ENCODE results near the gene GALNT14. TPM values are rescaled to one million over a fixed set of nuclear protein-coding genes. Genes with fewer than 3 reads are reported as not detected.
A peak's percentile ranks its signal among the peaks of the same experiment; 100 is the strongest.

The GALNT14 gene
- total and polyA plus RNA-seq, 9 donors: 0.28 to 9.8 (median 1.6) TPM; not detected in 3

GRCh38 chr2:31171142-31171541 is 32.9 kb upstream of the GALNT14 start:
- 77 to 87% (median 86%) methylated on average over 4 of the region's 4 CpGs for WGBS, 3 donors
- intact Hi-C loops (cut with DNase I): loop anchor here in 3 of 4 donors (1.0 to 10.0 kb wide), 3 partner anchors 446 to 456 kb away; no protein-coding TSS in a partner anchor

GRCh38 chr2:31170071-31170698 is 31.9 kb upstream of the GALNT14 start:
- no peak for TF ChIP-seq EP300 (IDR thresholded peaks at IDR 0.05)
- TF ChIP-seq, protein P1, sequence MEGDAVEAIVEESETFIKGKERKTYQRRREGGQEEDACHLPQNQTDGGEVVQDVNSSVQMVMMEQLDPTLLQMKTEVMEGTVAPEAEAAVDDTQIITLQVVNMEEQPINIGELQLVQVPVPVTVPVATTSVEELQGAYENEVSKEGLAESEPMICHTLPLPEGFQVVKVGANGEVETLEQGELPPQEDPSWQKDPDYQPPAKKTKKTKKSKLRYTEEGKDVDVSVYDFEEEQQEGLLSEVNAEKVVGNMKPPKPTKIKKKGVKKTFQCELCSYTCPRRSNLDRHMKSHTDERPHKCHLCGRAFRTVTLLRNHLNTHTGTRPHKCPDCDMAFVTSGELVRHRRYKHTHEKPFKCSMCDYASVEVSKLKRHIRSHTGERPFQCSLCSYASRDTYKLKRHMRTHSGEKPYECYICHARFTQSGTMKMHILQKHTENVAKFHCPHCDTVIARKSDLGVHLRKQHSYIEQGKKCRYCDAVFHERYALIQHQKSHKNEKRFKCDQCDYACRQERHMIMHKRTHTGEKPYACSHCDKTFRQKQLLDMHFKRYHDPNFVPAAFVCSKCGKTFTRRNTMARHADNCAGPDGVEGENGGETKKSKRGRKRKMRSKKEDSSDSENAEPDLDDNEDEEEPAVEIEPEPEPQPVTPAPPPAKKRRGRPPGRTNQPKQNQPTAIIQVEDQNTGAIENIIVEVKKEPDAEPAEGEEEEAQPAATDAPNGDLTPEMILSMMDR (IDR thresholded peaks at IDR 0.05): peak in 2 of 3 donors; percentile 14 to 53
- Histone ChIP-seq H3K36me3 (no peaks in the 10 kb centered on the region), H3K9me3 (no peaks in the 10 kb centered on the region), H3K4me1 (ENCODE audit: insufficient read depth) (no peaks in the 10 kb centered on the region), H3K27me3 (no peaks in the 10 kb centered on the region), H3K27ac (no peak overlapping the region), H3K4me3 (no peak overlapping the region)
- peak in 3 of 5 donors; percentile 22 to 47 (median 28) for DNase-seq
- intact Hi-C loops (cut with DNase I): loop anchor here in 2 of 4 donors (10.0 kb wide), 2 partner anchors 445 to 455 kb away; no protein-coding TSS in a partner anchor
- 0 to 1% (median 0%) methylated on average over 4 of the region's 4 CpGs for WGBS, 3 donors

More at GRCh38 chr2:31171142-31171541, 32.9 kb upstream of the GALNT14 start:
- Histone ChIP-seq H3K4me1 (ENCODE audit: insufficient read depth) (no peaks in the 10 kb centered on the region), H3K27me3 (no peaks in the 10 kb centered on the region), H3K27ac (no peak overlapping the region), H3K9me3 (no peaks in the 10 kb centered on the region), H3K36me3 (no peaks in the 10 kb centered on the region), H3K4me3 (no peak overlapping the region)
- no peak for DNase-seq
- TF ChIP-seq, protein P1 (IDR thresholded peaks at IDR 0.05): no peak
- TF ChIP-seq EP300 (IDR thresholded peaks at IDR 0.05): no peak
- no peak for TF ChIP-seq POLR2A (IDR thresholded peaks at IDR 0.05)

- no peaks in the 10 kb centered on the region for H3K9me3 ChIP-seq
- WGBS, 3 donors: 83 to 90% (median 87%) methylated on average over 6 of the region's 6 CpGs
- intact Hi-C loops (cut with DNase I): loop anchor here in 1 of 4 donors (10.0 kb wide), 1 partner anchor 433 kb away; no protein-coding TSS in a partner anchor
- no peaks in the 10 kb centered on the region for H3K27me3 ChIP-seq
- TF ChIP-seq, protein P1 (IDR thresholded peaks at IDR 0.05): no peak
- TF ChIP-seq EP300 (IDR thresholded peaks at IDR 0.05): no peak
- TF ChIP-seq POLR2A (IDR thresholded peaks at IDR 0.05): no peak
- H3K36me3 ChIP-seq: no peaks in the 10 kb centered on the region
- no peaks in the 10 kb centered on the region for H3K4me1 ChIP-seq (ENCODE audit: insufficient read depth)
- no peak overlapping the region for H3K27ac ChIP-seq
- H3K4me3 ChIP-seq: no peak overlapping the region
- no peak for DNase-seq
Observed at GRCh38 chr2:31168291-31168690, 30.1 kb upstream of the GALNT14 start.

- DNase-seq: no peak
- no peaks in the 10 kb centered on the region for H3K27me3 ChIP-seq
- H3K27ac ChIP-seq: no peak overlapping the region
- intact Hi-C loops (cut with DNase I): loop anchor here in 1 of 4 donors (10.0 kb wide), 1 partner anchor 432 kb away; no protein-coding TSS in a partner anchor
- H3K4me3 ChIP-seq: no peak overlapping the region
- WGBS, 3 donors: 71 to 100% (median 73%) methylated on average over 1 of the region's 1 CpG
- TF ChIP-seq POLR2A (IDR thresholded peaks at IDR 0.05) (no peak), EP300 (IDR thresholded peaks at IDR 0.05) (no peak)
- H3K36me3 ChIP-seq: no peaks in the 10 kb centered on the region
- no peaks in the 10 kb centered on the region for H3K4me1 ChIP-seq (ENCODE audit: insufficient read depth)
- H3K9me3 ChIP-seq: no peaks in the 10 kb centered on the region
Observed at GRCh38 chr2:31166925-31167324, 28.7 kb upstream of the GALNT14 start.

GRCh38 chr2:31163011-31163539 is 24.8 kb upstream of the GALNT14 start:
- H3K9me3 ChIP-seq: no peaks in the 10 kb centered on the region
- TF ChIP-seq POLR2A (IDR thresholded peaks at IDR 0.05) (no peak), EP300 (IDR thresholded peaks at IDR 0.05) (no peak)
- TF ChIP-seq, protein P1 (IDR thresholded peaks at IDR 0.05): no peak
- H3K4me1 ChIP-seq (ENCODE audit: insufficient read depth): no peaks in the 10 kb centered on the region
- H3K27me3 ChIP-seq: no peaks in the 10 kb centered on the region
- no peaks in the 10 kb centered on the region for H3K36me3 ChIP-seq
- intact Hi-C loops (cut with DNase I): loop anchor here in 1 of 4 donors (10.0 kb wide), 1 partner anchor 428 kb away; no protein-coding TSS in a partner anchor
- H3K27ac ChIP-seq: no peak overlapping the region
- H3K4me3 ChIP-seq: no peak overlapping the region
- DNase-seq: no peak
- 47 to 63% (median 57%) methylated on average over 6 of the region's 6 CpGs for WGBS, 3 donors

Measured in ovary (tissue), 9 donors.